ENCODE data around the gene TFAP2E.
A peak's percentile ranks its signal among the peaks of the same experiment; 100 is the strongest.

The TFAP2E gene

DNA sequence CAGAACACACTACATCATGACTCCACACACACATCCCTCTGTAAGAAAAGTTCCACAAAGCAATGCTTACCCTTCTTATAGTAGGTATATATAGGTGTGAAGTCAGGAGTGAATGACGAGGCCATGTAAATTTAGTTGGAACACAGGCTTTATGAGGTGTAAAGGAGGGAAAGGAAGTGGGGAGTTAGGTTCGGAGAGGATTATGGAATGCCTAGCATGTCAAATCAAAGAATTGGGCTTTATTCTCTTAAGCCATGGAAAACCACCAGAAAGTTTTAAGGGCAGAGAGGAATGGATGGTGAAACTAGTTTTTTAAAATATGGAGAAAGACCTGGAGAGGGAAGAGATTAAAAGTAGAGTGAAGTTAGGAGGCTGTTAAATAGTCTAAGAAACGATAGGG, 26.3 kb downstream of the TFAP2E start:
- DNase-seq, result no peak

DNA sequence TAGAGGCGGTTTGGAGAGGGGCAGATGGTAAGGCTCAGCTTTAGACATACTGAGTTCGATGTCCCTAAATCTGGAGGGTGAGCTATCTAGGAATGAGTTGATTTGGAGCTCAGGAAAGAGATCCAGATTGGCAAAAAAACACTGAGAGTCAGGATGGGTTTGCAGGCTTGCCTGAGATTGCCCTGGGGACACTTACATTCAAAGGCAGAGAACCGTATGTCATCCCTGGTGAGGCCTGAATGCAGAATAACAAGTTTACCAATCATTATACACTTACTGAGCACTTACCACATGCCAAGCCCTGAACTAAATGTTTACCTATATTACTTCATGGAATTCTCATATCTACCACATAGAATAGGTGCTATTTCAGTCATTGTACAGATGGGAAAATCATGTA, 27.5 kb downstream of the TFAP2E start:
- no peak for DNase-seq

DNA sequence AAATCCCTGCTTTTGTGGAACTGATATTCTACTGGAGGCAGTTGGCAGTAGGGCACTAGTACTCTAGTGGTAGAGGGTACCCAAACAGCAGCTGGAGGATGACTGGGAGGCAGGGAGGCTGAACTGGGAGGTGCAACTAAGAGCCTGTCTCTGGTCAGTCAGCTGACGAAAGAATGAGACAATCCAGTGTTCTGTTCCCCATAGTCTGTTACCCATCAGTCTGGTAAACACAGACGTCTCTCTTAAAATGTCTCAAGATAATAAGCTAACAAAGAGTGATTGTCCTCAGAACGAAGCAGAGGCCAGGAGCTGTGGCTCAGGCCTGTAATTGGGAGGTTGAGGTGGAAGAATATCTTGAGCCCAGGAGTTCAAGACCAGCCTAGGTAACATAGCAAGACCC, 30.4 kb downstream of the TFAP2E start:
- no peak for DNase-seq

DNA sequence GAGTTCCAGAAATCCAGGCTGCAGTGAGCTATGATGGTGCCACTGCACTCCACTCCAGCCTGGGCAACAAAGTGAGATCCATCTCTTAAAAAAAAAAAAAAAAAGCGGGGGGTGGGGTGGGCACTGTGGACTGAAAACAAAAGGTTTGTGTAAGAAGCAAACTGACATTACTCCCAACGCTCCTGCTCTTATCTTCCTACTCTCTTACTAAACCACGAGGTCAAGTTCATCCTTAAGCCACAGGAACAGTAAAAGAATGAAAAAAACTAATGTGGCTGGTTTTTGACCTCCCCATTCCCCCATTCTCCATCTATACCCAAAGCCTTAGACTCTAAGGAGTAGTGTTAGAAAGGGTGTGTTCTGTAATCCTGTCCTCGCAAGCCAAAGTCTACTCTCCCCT, 30.8 kb downstream of the TFAP2E start:
- no peak for DNase-seq

DNA sequence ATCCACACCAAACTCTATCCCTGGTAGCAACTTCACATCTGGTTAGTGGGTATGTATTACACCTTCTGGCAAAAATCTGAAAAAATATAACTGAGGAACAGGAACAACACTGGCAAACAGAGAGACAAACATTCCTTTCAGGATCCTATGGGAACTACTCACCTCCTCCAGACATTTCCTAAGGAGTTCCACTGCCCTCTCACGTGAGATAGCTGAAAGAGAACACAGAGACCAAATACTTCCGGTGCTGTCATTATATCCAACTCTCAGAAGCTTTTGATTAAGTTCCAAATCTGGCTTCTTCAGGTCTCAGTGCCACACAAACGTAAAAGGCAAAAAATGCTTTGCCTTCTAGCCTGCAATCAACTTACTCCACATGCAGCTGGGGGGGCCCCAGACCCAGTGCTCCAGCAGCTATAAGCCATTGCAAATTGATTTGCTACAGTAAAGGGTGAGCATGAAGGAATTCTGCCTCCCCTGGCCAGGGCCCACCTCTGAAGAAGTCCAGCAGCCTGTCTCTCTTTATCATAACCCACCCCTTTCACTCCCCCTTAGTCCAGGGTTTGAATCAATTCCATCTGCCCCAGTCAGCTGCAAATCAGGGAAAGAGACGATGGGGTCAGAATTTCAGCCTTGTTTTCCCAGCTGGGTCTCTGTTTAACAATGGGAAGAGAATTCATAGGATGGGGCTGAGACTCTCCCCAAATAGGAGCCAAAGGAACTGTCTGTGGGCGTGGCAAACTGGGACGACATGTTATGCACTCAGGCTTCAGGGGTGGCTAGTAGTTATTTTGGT, 32.2 kb downstream of the TFAP2E start:
- DNase-seq, result no peak

DNA sequence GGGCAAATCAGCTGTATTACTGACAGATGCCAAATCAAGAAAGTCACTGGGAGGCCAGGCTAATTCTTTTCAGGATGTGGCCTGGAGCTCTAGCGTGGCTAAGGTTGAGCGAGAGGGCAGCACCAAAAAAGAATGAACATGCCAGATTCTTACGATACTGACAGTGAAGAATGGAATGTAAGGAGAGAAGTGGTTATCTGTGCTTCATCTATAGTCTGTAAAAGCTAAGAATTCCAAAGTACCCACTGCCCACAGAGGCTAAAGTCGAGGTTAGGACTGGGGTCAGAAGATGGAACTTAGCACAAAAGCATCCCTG, 32.7 kb downstream of the TFAP2E start:
- DNase-seq, result no peak

DNA sequence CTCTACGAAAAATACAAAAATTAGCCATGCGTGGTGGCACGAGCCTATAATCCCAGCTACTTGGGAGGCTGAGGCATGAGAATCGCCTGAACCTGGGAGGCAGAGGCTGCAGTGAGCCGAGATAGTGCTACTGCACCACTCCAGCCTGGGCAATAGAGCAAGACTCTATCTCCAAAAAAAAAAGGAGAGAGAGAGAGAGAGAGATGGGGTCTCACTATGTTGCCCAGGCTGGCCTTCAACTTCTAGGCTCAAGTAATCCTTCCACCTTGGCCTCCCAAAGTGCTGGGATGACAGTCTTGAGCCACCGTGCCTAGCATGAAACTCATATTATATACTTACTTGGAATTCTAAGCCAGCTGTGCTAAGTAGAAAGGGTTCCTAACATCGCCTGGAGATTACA, 38.5 kb downstream of the TFAP2E start:
- DNase-seq, result no peak

DNA sequence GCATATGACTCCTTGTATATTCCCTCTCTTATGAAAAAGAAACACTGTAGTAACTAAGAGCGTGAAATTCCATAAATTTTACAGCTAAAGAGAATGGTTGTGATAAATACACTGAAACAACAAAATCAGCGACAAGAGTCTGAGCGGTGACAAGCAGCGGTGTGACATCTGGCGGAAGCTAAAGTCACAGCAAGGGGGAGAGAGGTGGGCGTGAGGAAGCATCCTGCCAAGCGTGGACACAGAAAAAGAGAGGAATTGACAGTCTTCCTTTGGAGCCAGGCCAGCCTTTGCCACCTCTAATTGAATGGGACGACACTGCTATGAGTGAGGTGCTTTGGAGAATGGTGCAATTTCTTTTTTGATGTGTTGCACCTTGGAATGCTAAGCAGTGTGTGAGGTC, 42.3 kb downstream of the TFAP2E start:
- no peak for DNase-seq

DNA sequence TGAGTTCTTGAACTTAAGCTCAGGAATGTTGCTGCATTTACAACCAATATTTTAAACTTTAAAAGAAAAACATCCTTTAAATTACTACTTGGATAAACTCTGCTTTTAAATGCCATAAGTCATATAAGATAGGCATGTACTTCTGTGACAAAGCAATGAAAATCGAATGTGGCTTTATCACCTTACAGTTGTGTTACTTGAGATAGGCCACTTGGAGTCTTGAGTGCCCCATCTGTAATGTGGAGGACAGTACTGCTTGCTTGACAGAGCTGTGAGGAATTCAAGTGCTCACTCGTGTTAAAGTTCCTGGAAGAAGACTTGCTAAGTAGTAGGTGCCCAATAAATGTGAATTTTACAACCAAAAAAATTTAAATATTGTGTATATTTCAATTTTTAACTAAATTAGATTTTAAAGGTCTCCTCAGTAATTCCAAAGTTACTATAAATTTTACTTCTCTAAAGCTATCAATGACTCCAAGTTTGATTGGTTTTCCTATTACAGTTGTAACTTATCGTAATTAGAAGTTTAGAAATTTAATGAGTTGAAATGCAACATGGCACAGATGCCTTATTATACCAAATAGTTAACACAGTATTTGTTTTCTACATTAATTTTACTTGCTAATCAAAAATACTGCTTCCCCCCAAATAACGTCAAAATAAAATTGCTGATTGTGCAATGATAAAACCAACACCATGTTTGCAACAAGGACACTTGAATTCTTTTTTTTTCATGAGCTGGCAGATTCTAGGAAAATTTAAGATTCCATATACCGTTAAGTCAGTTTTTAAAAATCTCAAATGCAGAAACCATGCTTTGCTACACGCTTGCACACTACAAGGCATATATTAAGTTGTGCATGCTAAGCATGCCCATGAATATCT, 46.4 kb downstream of the TFAP2E start:
- DNase-seq, result no peak

DNA sequence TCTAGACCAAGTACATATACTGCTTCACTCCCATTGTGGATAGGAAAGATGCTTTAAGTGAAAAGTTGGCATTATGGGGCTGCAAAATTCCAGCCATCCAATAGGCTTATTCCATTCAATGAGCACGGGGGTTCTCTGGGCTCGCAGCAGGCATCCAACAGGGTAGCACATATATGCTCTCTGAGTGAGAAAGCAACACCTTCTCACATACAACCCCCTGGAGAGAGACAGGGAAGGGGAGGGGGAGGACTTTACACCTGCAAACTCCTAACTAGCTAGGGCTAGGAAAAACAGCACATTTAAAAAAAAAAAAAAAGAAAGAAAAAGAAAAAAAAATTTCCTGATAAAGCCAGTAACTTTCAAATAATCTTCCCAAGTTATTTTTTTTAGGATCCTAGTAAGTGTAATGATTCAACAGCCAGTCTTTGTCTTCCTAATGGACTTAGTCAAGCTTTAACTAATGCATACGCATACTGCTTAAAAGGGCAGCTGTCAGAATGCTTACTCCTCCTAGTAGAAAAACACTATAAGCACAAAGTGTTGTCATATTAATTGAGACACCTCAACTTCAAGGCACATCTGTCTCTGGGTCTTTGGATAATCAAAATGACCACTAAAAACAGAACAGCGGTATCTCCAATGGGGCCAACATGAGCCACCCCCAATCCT, 49.5 kb downstream of the TFAP2E start:
- DNase-seq, result no peak

DNA sequence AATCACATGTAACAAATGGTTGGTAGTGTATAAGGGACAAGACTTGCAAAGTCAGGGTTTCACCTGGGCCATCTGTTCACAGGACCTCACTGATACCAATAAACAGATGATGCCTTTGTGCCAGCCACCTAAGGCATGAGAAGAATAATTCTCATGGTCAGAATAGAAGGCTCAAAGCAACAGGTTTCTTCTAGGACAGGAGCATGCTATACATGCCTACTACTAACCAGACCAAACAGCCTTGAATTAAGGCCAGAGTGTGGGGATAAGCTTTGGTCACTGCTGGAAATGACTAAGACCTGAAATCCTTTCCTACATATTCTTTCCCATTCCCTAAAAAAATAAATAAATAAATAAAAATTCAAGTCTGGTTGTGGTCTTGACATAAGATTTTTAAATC, 50.7 kb downstream of the TFAP2E start:
- no peak for DNase-seq

DNA sequence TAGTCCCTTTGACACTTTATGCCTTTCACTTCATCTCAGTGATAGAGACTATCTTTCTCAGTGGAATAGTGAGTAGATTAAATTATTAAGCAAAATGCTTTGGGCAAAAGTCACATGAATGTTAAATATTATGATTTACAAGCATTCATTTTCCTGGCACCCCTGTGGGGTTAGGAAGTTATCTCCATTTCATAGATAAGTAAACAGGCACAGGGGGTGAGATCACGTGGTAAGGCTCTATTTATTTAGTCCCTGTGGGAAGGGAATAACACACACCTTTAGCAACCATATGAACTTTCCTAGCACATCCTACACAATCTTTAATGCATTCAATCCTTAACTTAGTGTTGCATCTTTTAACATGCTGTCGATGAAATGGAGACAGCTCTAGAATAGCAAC, 55.9 kb downstream of the TFAP2E start:
- DNase-seq, result no peak

DNA sequence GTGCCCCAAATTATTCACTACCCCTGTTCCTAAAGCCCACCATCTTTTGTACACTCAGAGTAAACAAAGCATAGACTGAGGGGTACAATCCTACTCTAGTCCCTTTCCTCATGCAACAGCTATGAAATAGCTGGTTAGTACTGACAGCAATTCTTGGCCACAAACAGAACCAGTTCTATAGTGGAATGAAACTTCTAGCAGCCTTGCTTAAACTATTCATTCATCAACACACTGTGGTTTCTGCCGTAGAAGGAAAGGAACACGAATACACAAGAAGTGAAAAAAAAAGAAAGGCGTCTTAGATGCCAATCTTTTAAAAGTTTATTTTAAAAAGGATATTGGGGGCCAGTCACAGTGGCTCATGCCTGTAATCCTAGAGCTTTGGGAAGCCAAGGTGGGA, 58.3 kb downstream of the TFAP2E start:
- no peak for DNase-seq

DNA sequence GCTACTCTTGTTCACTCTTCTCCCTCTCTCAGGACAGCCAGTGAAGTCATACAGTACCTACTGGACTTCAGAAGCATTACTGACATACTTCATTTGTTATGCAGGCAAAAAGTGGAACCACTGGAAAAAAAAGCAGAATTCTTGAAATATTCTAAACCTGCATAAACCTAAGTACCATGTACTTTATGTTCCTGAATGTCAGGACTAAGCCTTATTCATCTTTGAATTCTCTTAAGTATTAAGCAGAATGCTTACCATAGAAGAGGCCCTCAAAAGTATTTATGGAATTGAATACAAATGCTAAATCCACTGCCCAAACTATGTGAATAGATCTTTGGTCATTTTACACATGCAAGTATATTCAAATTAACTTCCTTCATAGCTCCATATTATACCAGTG, 60.4 kb downstream of the TFAP2E start:
- no peak for DNase-seq

DNA sequence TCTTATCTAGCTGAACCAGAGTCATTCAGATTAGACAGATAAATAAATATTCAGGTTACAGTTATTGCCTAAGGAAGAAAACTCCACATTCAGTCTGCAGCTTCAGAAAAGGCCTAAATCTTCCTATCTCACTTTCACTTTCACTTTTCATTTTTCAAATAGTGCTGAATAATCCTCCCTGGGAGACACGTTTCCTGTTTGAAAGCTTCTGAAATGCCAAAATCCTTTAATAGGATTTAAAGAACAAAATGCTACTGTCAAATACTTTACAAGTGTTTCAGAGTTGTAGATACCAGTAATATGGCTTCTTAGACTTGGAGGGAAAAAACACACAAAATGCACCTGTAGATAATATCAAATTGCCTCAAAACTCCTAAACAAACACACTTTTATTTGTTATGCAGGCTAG, 64.3 kb downstream of the TFAP2E start:
- no peak for DNase-seq

DNA sequence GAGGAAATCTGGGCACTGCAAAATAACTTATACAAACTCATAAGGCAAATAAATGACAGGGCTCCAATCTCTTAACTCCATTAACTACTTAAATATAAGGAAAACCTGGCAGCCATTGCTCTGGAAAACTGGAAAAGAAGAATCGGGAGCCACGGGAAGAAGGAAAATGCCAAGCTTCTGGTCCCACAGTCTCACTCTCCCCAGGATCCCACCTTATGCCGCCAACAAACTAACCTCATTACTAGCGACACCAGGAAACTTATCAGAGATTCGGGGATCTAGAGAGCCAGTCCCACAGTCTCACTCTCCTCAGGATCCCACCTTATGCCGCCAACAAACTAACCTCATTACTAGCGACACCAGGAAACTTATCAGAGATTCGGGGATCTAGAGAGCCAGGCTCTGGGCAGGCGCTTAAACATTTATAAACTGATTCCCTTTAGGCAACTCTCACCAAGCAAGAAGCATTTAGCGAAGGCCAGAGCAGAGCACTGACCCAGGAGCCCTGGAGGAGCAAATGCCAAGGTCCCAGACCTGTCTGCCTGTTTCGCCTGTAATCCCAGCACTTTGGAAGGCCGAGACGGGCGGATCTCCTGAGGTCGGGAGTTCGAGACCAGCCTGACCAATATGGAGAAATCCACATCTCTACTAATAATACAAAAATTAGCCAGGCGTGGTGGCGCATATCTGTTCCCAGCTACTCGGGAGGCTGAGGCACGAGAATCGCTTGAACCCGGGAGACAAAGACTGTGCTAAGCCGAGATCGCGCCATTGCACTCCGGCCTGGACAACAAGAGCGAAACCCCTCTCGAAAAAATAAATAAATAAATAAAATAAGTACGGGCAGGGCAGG, 67.5 kb downstream of the TFAP2E start:
- no peak for DNase-seq

DNA sequence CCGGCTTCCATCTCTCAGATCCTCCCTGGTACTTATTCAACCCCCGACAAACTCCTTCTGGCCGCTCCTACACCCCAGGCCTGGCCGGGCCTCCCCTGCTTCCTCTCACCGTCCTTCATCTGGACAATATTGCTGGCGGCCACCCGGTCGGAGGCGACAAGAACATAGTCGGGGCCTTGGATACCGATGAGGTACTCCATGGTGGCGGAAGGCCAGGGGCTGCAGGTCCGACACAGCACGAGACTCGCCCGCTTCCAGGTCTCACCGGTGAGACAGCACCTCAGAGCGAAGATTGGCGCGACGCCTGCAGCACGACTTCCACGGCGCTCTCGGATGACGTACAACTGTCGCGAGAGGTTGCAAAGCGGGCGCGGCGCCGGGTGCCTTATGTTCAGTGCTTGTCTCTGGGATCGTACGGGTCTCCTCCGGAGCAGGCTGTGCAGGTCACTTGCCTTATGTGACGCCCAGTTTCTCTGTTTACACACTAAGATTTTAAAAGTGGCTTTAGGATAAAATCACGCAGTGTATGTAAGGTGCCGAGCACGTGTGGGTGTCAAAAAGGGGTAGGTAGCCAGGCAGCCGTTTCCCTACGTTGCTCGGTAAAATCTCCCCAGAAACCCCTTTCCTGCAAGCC, 68.2 kb downstream of the TFAP2E start, which contains the start of gene PSMB2:
Gene PSMB2, minus strand, starts transcription at position 294 of the 634 bp plus-strand sequence. Its CDS starts 94 bp downstream, at position 200.
- DNase-seq, result peak; percentile 75

DNA sequence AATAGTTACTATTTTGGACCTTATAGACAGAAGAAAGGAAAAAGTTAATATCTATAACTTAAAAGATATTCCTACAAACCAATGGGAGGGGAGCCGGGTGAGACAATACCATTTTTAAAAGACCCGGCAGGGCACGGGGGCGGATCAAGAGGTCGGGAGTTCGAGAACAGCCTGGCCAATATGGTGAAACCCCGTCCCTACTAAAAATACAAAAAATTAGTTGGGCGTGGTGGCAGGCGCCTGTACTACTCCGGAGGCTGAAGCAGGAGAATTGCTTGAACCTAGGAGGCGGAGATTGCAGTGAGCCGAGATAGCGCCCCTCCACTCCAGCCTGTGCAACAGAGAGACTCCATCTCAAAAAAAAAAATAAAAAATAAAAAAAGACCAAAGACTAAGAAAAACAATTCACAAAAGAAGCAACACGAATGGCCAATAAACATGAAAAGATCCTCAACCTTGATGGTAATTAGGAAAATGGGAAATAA, 69.4 kb downstream of the TFAP2E start:
- no peak for DNase-seq

DNA sequence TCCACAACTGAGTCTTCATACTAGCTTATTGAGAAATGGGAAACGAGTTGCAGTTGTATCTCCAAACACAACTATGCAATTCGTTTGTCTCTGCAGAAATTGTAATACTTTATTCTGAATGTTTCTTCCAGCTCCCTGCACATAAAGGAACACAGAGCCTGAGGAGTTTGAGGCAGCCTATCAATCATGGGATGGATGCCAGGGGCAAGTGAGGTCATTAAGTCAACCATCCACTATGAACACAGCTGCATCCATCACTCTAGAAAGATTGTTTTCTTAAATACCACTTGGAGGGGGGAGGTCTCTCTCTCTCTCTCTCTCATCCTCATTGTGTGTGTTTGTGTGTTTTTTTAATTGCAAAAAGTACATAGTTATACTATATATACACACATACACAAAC, 71.1 kb downstream of the TFAP2E start:
- DNase-seq, result no peak

All from NCI-H1417 treated with DMSO at 0.1 percent for 48 hours (cell line).